Endodermal cell (in vitro differentiated cells): ENCODE data around the gene HJURP. TPM values are rescaled to one million over a fixed set of nuclear protein-coding genes. Genes with fewer than 3 reads are reported as not detected.

Experiments
- DNase-seq: peaks from one replicate; pipeline ENCODE4 v3.0.0-alpha.2; 2017
- H3K27ac ChIP-seq: 2 replicates; pipeline ENCODE4 v1.5.1; 2013; ENCODE audit warnings: mild to moderate bottlenecking, low read depth, low read length, moderate library complexity
- H3K27me3 ChIP-seq: 2 replicates; pipeline ENCODE4 v1.6.1; 2013; ENCODE audit warnings: mild to moderate bottlenecking, low read length, moderate library complexity; ENCODE audit not compliant: insufficient read depth, control insufficient read depth, poor library complexity, severe bottlenecking
- H3K36me3 ChIP-seq: 2 replicates; pipeline ENCODE4 v1.7.0; 2013; ENCODE audit warnings: mild to moderate bottlenecking, low read length, moderate library complexity; ENCODE audit not compliant: control insufficient read depth, insufficient read depth
- H3K4me1 ChIP-seq: one replicate; pipeline ENCODE4 v1.7.0; 2013; ENCODE audit warnings: low read length; ENCODE audit not compliant: control insufficient read depth, insufficient read depth
- H3K4me3 ChIP-seq: 2 replicates; pipeline ENCODE4 v1.5.1; 2013; ENCODE audit warnings: mild to moderate bottlenecking, low read length, moderate library complexity
- H3K9ac ChIP-seq: 2 replicates; pipeline ENCODE4 v1.6.1; 2013; ENCODE audit warnings: mild to moderate bottlenecking, low read length, moderate library complexity; ENCODE audit not compliant: poor library complexity, severe bottlenecking; ENCODE audit errors: extremely low read depth
- H3K9me3 ChIP-seq: 2 replicates; pipeline ENCODE4 v1.6.1; 2013; ENCODE audit warnings: mild to moderate bottlenecking, low read length, moderate library complexity; ENCODE audit not compliant: control insufficient read depth
- H3K27ac Mint-ChIP-seq: 2 replicates; pipeline ENCODE4 v1.8.0; 2020; ENCODE audit warnings: mixed read lengths
- H3K27me3 Mint-ChIP-seq: 2 replicates; pipeline ENCODE4 v1.8.0; 2021; ENCODE audit warnings: mild to moderate bottlenecking, mixed read lengths; ENCODE audit not compliant: insufficient read depth
- H3K36me3 Mint-ChIP-seq: 2 replicates; pipeline ENCODE4 v1.8.0; 2020; ENCODE audit warnings: low read depth, mixed read lengths
- H3K4me1 Mint-ChIP-seq: 2 replicates; pipeline ENCODE4 v1.8.0; 2020; ENCODE audit warnings: mixed read lengths
- H3K4me3 Mint-ChIP-seq: 2 replicates; pipeline ENCODE4 v1.8.0; 2020; ENCODE audit warnings: mild to moderate bottlenecking, moderate library complexity, mixed read lengths
- H3K9me3 Mint-ChIP-seq: 2 replicates; pipeline ENCODE4 v1.8.0; 2020; ENCODE audit warnings: mild to moderate bottlenecking, mixed read lengths
- CTCF ChIP-seq: fragments of 200-600 bp; sonication (generic); conservative IDR thresholded peaks from 2 replicates; pipeline ENCODE4 v1.5.0; 2021; ENCODE audit warnings: antibody characterized with exemption, mild to moderate bottlenecking
- WGBS, 2 experiments: methylation state at CpG; one replicate each; pipeline versions ENCODE4 v1.1.5 to v1.1.7; 2013; ENCODE audit warnings: missing lambda C conversion rate in 2 of 2, mixed read lengths in 1 of 2; ENCODE audit not compliant: insufficient coverage in 1 of 2, insufficient read length in 1 of 2; 5-methylcytosine and 5-hydroxymethylcytosine counted together
- total RNA-seq, 2 donors: library from RNA; stranded (reverse); fragmentation: NEBNext Ultra II Directional in 1 of 2; extraction: Animal tissue kit (Norgen Biotek cat#: 25700) in 1 of 2; gene quantifications; 2 replicates in 1 of 2; 3 replicates in 1 of 2; pipeline ENCODE4 v1.2.1, GENCODE V29; 2021

The HJURP gene
- total RNA-seq, 2 donors from 2014 or later: 39.4 to 78.9 TPM

GRCh38 chr2:233791151-233791882 lies 63.0 kb downstream of the HJURP start:
- no peak overlapping the region for H3K27ac Mint-ChIP-seq
- H3K9me3 Mint-ChIP-seq: peaks cover under 1% of the 10 kb centered on the region
- no peak for TF ChIP-seq CTCF
- H3K4me3 Mint-ChIP-seq: no peak overlapping the region
- H3K4me1 Mint-ChIP-seq: no peaks in the 10 kb centered on the region
- Histone ChIP-seq H3K4me3 (no peak overlapping the region), H3K9ac (no peak overlapping the region), H3K27ac (no peak overlapping the region), H3K4me1 (no peaks in the 10 kb centered on the region), H3K27me3 (no peaks in the 10 kb centered on the region), H3K9me3 (no peaks in the 10 kb centered on the region), H3K36me3 (no peaks in the 10 kb centered on the region)
- WGBS, 2 experiments: 87 to 95% methylated on average over 13 to 18 of the region's 18 CpGs
- DNase-seq: no peak
- no peaks in the 10 kb centered on the region for H3K36me3 Mint-ChIP-seq
- H3K27me3 Mint-ChIP-seq: no peaks in the 10 kb centered on the region

GRCh38 chr2:233789554-233789953 lies 64.8 kb downstream of the HJURP start:
- no peak for TF ChIP-seq CTCF

More at GRCh38 chr2:233789554-233789953, 64.8 kb downstream of the HJURP start:
- H3K4me3 Mint-ChIP-seq: no peak overlapping the region
- Histone ChIP-seq H3K27ac (no peak overlapping the region), H3K9me3 (no peaks in the 10 kb centered on the region), H3K4me3 (no peak overlapping the region), H3K36me3 (no peaks in the 10 kb centered on the region), H3K4me1 (no peaks in the 10 kb centered on the region), H3K9ac (no peak overlapping the region), H3K27me3 (no peaks in the 10 kb centered on the region)
- H3K27ac Mint-ChIP-seq: no peak overlapping the region
- no peaks in the 10 kb centered on the region for H3K4me1 Mint-ChIP-seq
- DNase-seq: no peak
- H3K9me3 Mint-ChIP-seq: peaks cover 4% of the 10 kb centered on the region
- WGBS, 2 experiments: 91 to 98% methylated on average over 6 to 7 of the region's 7 CpGs
- no peaks in the 10 kb centered on the region for H3K36me3 Mint-ChIP-seq
- no peaks in the 10 kb centered on the region for H3K27me3 Mint-ChIP-seq

Other genes starting within 250 kb of the HJURP start
- gene UGT1A8, start 236.9 kb downstream of the HJURP start, total RNA-seq: not detected
- under 1 TPM in 1 of 2 donors, not detected in 1; 0.13 TPM for gene UGT1A10, start 218.1 kb downstream of the HJURP start, total RNA-seq
- not detected for gene UGT1A9, start 182.6 kb downstream of the HJURP start, total RNA-seq
- not detected for gene UGT1A7, start 172.6 kb downstream of the HJURP start, total RNA-seq
- gene UGT1A6, start 161.6 kb downstream of the HJURP start, total RNA-seq: not detected
- gene UGT1A5, start 141.6 kb downstream of the HJURP start, total RNA-seq: not detected
- gene UGT1A4, start 135.8 kb downstream of the HJURP start, total RNA-seq: not detected
- gene UGT1A3, start 125.5 kb downstream of the HJURP start, total RNA-seq: not detected
- not detected for gene UGT1A1, start 94.3 kb downstream of the HJURP start, total RNA-seq
- gene MROH2A, start 76.2 kb downstream of the HJURP start, total RNA-seq: not detected
- gene TRPM8, start 62.8 kb upstream of the HJURP start, total RNA-seq: not detected
- not detected for gene SPP2, start 196.2 kb upstream of the HJURP start, total RNA-seq